T47D (cell line): ENCODE results near the gene ZCWPW1.
"Not testable (repeated sequence)": the region's sequence is repeated elsewhere in the genome, so short reads cannot be mapped to it uniquely, and the experiment has no call there.

ENCODE experiments used
- DNase-seq, 2 experiments: peaks; one replicate each; pipeline versions ENCODE4 v3.0.0 to v3.0.0-alpha.2; 2011 to 2012; ENCODE audit warnings: low read depth in 1 of 2, low spot score in 1 of 2
- JUND ChIP-seq: IDR thresholded peaks from 2 replicates; pipeline ENCODE4 v1.6.1; 2012; ENCODE audit warnings: low read depth
- in situ Hi-C: cut with HindIII; loops from 2 replicates; pipeline ENCODE4 v1.10.0; 2016; ENCODE audit warnings: low sequenced_read_pairs, low pct_unique_long_range_greater_than_20kb

The ZCWPW1 gene

GRCh38 chr7:100444311-100445278 is 16.1 kb upstream of the ZCWPW1 start:
- DNase-seq: no peak
- in situ Hi-C loops: no loop called here
- TF ChIP-seq JUND: no peak

- in situ Hi-C loops: no loop called here
- no peak for TF ChIP-seq JUND
- DNase-seq: no peak
These were observed 14.8 kb upstream of the ZCWPW1 start for GRCh38 chr7:100443096-100443840.

- DNase-seq: no peak
- TF ChIP-seq JUND: no peak
- in situ Hi-C loops: no loop called here
These were observed 13.4 kb upstream of the ZCWPW1 start for GRCh38 chr7:100441641-100442535.

- DNase-seq, in situ Hi-C loops: not testable (repeated sequence)
These were observed 10.7 kb upstream of the ZCWPW1 start for GRCh38 chr7:100439244-100439643.

GRCh38 chr7:100438731-100439130 is 10.2 kb upstream of the ZCWPW1 start:
- in situ Hi-C loops, DNase-seq: not testable (repeated sequence)

- no peak for TF ChIP-seq JUND
- no peak for DNase-seq
- in situ Hi-C loops: no loop called here
These were observed 9.7 kb upstream of the ZCWPW1 start for GRCh38 chr7:100438172-100438571.

GRCh38 chr7:100437150-100438100 is 8.9 kb upstream of the ZCWPW1 start:
- no peak for TF ChIP-seq JUND
- in situ Hi-C loops: no loop called here
- DNase-seq: no peak

GRCh38 chr7:100435401-100436304 is 7.2 kb upstream of the ZCWPW1 start:
- DNase-seq: peak; percentile 35 to 65
- TF ChIP-seq JUND: no peak
- in situ Hi-C loops: no loop called here

- TF ChIP-seq JUND: no peak
- no peak for DNase-seq
- in situ Hi-C loops: no loop called here
These were observed 6.0 kb upstream of the ZCWPW1 start for GRCh38 chr7:100434297-100435144.
